IMR-90 (cell line): ENCODE measurements around the gene SP140L. TPM values are rescaled to one million over a fixed set of nuclear protein-coding genes. Genes with fewer than 3 reads are reported as not detected.
A peak's percentile ranks its signal among the peaks of the same experiment; 100 is the strongest.

ENCODE experiments used
- ATAC-seq: fragments of 200-7000 bp; cut with Tn5 transposase; 2 replicates; pipeline ENCODE4 v1.9.1; 2020; ENCODE audit warnings: low read depth, mild to moderate bottlenecking, moderate library complexity
- BruUV-seq: library from RNA; stranded (reverse); fragments of 400-500 nt; replicated peaks from 2 replicates; lab custom pipeline; 2021; lab: Mats Ljungman, UMichigan
- CTCF ChIA-PET: fragments of 300-600 bp; formaldehyde crosslinking; extraction: SDS; loops from one replicate; lab custom pipeline; 2021; ENCODE audit warnings: antibody characterized with exemption; lab: Yijun Ruan, JAX
- POLR2A ChIA-PET: fragments of 300-600 bp; sonication (Branson Sonifier 250); formaldehyde crosslinking; loops from one replicate; lab custom pipeline; 2022; ENCODE audit warnings: antibody characterized with exemption; ENCODE audit not compliant: unreplicated experiment; lab: Charles Lee
- DNase-seq: peaks from one replicate; pipeline ENCODE4 v3.0.0; 2013
- H2AFZ ChIP-seq: replicated peaks from 2 replicates; pipeline ENCODE3; 2013; ENCODE audit warnings: low read length, mild to moderate bottlenecking; ENCODE audit not compliant: poor library complexity
- H2AK5ac ChIP-seq: 2 replicates; pipeline ENCODE4 v1.6.1; 2013; ENCODE audit warnings: low read depth, low read length, inconsistent platforms
- H2AK9ac ChIP-seq: replicated peaks from 2 replicates; pipeline ENCODE3; 2013; ENCODE audit warnings: mild to moderate bottlenecking, low read depth, low read length, moderate library complexity; ENCODE audit not compliant: poor library complexity
- H2BK120ac ChIP-seq: 2 replicates; pipeline ENCODE4 v1.6.1; 2013; ENCODE audit warnings: low read depth, low read length, inconsistent platforms
- H2BK15ac ChIP-seq: 3 replicates; pipeline ENCODE4 v1.6.1; 2013; ENCODE audit warnings: low read depth, low read length, inconsistent platforms
- H2BK20ac ChIP-seq: 2 replicates; pipeline ENCODE4 v1.6.1; 2013; ENCODE audit warnings: low read depth, mild to moderate bottlenecking, inconsistent platforms, low read length, moderate library complexity
- H2BK5ac ChIP-seq: 2 replicates; pipeline ENCODE4 v1.6.1; 2013; ENCODE audit warnings: mild to moderate bottlenecking, low read depth, low read length, inconsistent platforms; ENCODE audit not compliant: poor library complexity, severe bottlenecking
- H3K14ac ChIP-seq: replicated peaks from 2 replicates; pipeline ENCODE4 v1.6.1; 2013; ENCODE audit warnings: low read depth, low read length, inconsistent platforms
- H3K18ac ChIP-seq: 2 replicates; pipeline ENCODE4 v1.6.1; 2013; ENCODE audit warnings: low read depth, low read length, control low read depth
- H3K23ac ChIP-seq: 2 replicates; pipeline ENCODE4 v1.6.1; 2013; ENCODE audit warnings: low read depth, low read length, inconsistent platforms
- H3K27ac ChIP-seq: 2 replicates; pipeline ENCODE4 v1.5.1; 2013; ENCODE audit warnings: mild to moderate bottlenecking, control low read depth, low read length; ENCODE audit not compliant: insufficient read depth
- H3K27me3 ChIP-seq: 2 replicates; pipeline ENCODE4 v1.6.1; 2013; ENCODE audit warnings: low read length; ENCODE audit not compliant: control insufficient read depth, insufficient read depth
- H3K36me3 ChIP-seq: 2 replicates; pipeline ENCODE4 v1.6.1; 2013; ENCODE audit warnings: low read length, mixed read lengths; ENCODE audit not compliant: control insufficient read depth, insufficient read depth
- H3K4ac ChIP-seq: 2 replicates; pipeline ENCODE4 v1.6.1; 2013; ENCODE audit warnings: low read depth, low read length, inconsistent platforms
- H3K4me1 ChIP-seq: 2 replicates; pipeline ENCODE4 v1.6.1; 2013; ENCODE audit warnings: low read length, mixed read lengths; ENCODE audit not compliant: control insufficient read depth, insufficient read depth
- H3K4me2 ChIP-seq: 2 replicates; pipeline ENCODE4 v1.6.1; 2013; ENCODE audit warnings: low read depth, mild to moderate bottlenecking, control low read depth, low read length, moderate library complexity
- H3K4me3 ChIP-seq: 2 replicates; pipeline ENCODE4 v1.5.1; 2013; ENCODE audit warnings: low read depth, mild to moderate bottlenecking, control low read depth, low read length, moderate library complexity; ENCODE audit not compliant: insufficient read depth
- H3K56ac ChIP-seq: 2 replicates; pipeline ENCODE4 v1.6.1; 2013; ENCODE audit warnings: low read length, inconsistent platforms; ENCODE audit not compliant: insufficient read depth; ENCODE audit errors: extremely low read depth
- H3K79me1 ChIP-seq, 2 experiments: 2 replicates each; pipeline ENCODE4 v1.6.1; 2013; ENCODE audit warnings: low read length in 2 of 2, inconsistent platforms in 1 of 2, low read depth in 1 of 2
- H3K9ac ChIP-seq: 2 replicates; pipeline ENCODE4 v1.6.1; 2013; ENCODE audit warnings: low read depth, low read length, control low read depth
- H3K9me1 ChIP-seq: 2 replicates; pipeline ENCODE4 v1.6.1; 2013; ENCODE audit warnings: low read length, inconsistent platforms; ENCODE audit not compliant: insufficient read depth
- H3K9me3 ChIP-seq: 2 replicates; pipeline ENCODE4 v1.6.1; 2013; ENCODE audit warnings: low read length; ENCODE audit not compliant: control insufficient read depth, insufficient read depth
- H4K20me1 ChIP-seq: 2 replicates; pipeline ENCODE4 v1.6.1; 2013; ENCODE audit warnings: low read length, inconsistent platforms; ENCODE audit not compliant: insufficient read depth
- H4K5ac ChIP-seq: 2 replicates; pipeline ENCODE4 v1.6.1; 2013; ENCODE audit warnings: mild to moderate bottlenecking, low read depth, low read length, control low read depth
- H4K8ac ChIP-seq, 2 experiments: 2 replicates each; pipeline ENCODE4 v1.6.1; 2013; ENCODE audit warnings: low read depth in 2 of 2, low read length in 2 of 2, control low read depth in 1 of 2, inconsistent platforms in 1 of 2
- H4K91ac ChIP-seq: 2 replicates; pipeline ENCODE4 v1.6.1; 2013; ENCODE audit warnings: low read depth, low read length, inconsistent platforms; ENCODE audit not compliant: insufficient read depth
- CEBPB ChIP-seq: IDR thresholded peaks from 2 replicates; pipeline ENCODE4 v1.6.1; 2012; ENCODE audit warnings: low read depth, low read length, improper control_type of control experiment
- FOS ChIP-seq: fragments of 150-350 bp; IDR thresholded peaks from 2 replicates; pipeline ENCODE4 v1.6.1; 2016; ENCODE audit warnings: low read depth, low read length
- NFE2L2 ChIP-seq: fragments of 150-350 bp; IDR thresholded peaks from 2 replicates; pipeline ENCODE4 v1.6.1; 2016; ENCODE audit warnings: low read depth, mild to moderate bottlenecking, low read length
- RCOR1 ChIP-seq: IDR thresholded peaks from 2 replicates; pipeline ENCODE4 v1.6.1; 2012; ENCODE audit warnings: mild to moderate bottlenecking, low read length, improper control_type of control experiment; ENCODE audit not compliant: insufficient replicate concordance
- SMC3 ChIP-seq: fragments of 150-350 bp; IDR thresholded peaks from 2 replicates; pipeline ENCODE4 v1.6.1; 2016; ENCODE audit warnings: low read depth, mild to moderate bottlenecking, antibody characterized with exemption, low read length, moderate library complexity
- WGBS, 2 experiments: methylation state at CpG; one replicate each; pipeline versions ENCODE4 v1.1.5 to v1.1.7; 2013; ENCODE audit warnings: missing lambda C conversion rate in 2 of 2; ENCODE audit not compliant: insufficient read length in 1 of 2; ENCODE audit errors: extremely low coverage in 2 of 2; 5-methylcytosine and 5-hydroxymethylcytosine counted together
- dilution Hi-C: fragments of 300-500 bp; cut with HindIII; formaldehyde crosslinking; loops from one replicate; pipeline ENCODE4 v1.14.3; 2018; ENCODE audit warnings: low sequenced_read_pairs; ENCODE audit not compliant: unreplicated experiment
- in situ Hi-C: fragments of 300-500 bp; cut with MboI; formaldehyde crosslinking; loops from 3 replicates; pipeline ENCODE4 v1.14.3; 2019; ENCODE audit warnings: low sequenced_read_pairs, inconsistent platforms, mixed read lengths
- intact Hi-C: fragments of 100-400 bp; cut with micrococcal nuclease; formaldehyde crosslinking; loops from 2 replicates; pipeline ENCODE4 v1.10.0; 2022
- polyA plus RNA-seq, 3 experiments: library from polyadenylated mRNA; depleted of rRNA; stranded (reverse); fragments of >200 nt; gene quantifications; 2 replicates each; pipeline ENCODE4 v1.2.3, GENCODE V29; 2012; ENCODE audit warnings: low replicate concordance in 1 of 3
- total RNA-seq: library from RNA; depleted of rRNA; stranded (reverse); fragments of >200 nt; gene quantifications from 2 replicates; pipeline ENCODE4 v1.2.3, GENCODE V29; 2012

SP140L gene
- total and polyA plus RNA-seq, 2 of the 4 experiments (the other 2 are of a cell fraction) = 5.4 to 11.2 TPM

DNA sequence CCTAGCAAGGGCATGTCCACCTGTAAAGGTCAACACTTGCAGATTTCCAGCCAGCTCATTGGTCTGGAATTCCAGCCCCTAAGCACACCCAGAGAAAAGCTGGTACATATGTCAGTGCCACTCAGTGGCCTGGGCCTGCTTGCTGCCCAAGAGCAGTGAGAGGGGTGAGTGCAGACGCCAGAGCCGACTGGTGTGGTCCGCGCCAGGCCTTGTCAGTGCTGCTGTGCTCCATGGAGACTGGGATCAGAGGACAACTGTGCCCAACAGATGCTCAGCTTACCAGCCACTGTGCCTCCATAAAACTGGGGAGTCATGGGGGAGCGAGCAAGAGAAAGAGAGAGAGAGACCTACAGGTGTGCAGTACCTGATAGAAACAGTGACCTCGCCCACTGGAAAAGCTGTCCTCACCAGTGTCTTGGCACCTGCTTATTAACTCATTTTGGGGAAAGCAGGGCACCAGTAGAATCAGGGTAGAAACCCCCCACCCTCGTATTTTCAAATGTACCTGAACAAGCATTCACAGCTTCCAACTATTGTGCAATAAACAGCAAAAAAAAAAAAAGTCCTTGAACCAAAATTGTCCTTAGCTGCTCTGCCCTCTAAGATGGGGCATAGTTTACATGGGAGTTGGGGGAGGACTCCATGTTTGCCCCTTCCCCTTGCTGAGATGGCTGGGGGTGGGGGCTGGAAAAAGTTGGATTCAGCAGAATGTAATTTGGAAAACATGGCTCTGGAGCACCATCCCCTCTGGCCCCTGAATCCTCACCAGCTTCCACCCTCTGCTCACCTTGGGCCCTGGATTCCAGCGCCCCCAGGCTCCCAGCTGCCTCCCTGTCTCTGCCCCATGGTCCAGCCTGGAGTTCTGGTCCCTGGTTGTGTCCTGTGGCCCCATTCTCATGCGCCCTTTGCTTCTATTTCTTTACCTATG lies 1.4 kb upstream of the SP140L start:
- TF ChIP-seq CEBPB (peak; percentile 76), RCOR1 (no peak), FOS (no peak), SMC3 (no peak), NFE2L2 (no peak)
- dilution Hi-C loops = no loop called here
- Histone ChIP-seq H3K27ac (no peak overlapping the region), H2BK15ac (no peak overlapping the region), H3K4me1 (peaks cover 6% of the 10 kb centered on the region), H2BK20ac (no peak overlapping the region), H3K36me3 (no peaks in the 10 kb centered on the region), H2AK9ac (no peak overlapping the region), H4K20me1 (no peaks in the 10 kb centered on the region), H3K9me1 (no peaks in the 10 kb centered on the region), H3K18ac (no peak overlapping the region), H3K4me2 (no peak overlapping the region), H3K23ac (no peak overlapping the region), H3K27me3 (no peaks in the 10 kb centered on the region), H2AK5ac (no peak overlapping the region), H3K79me1 (peaks cover 19% of the 10 kb centered on the region in 2 experiments), H3K56ac (no peak overlapping the region), H2BK120ac (no peak overlapping the region), H2BK5ac (no peak overlapping the region), H3K9ac (no peak overlapping the region), H3K9me3 (peaks cover 4% of the 10 kb centered on the region; the same call in 1 of the 2 replicates), H2AFZ (no peak overlapping the region), H3K14ac (no peak overlapping the region), H4K91ac (no peak overlapping the region), H4K8ac (no peak overlapping the region; a peak in 1 of 4 replicates), H3K4me3 (no peak overlapping the region), H3K4ac (0 out of 2 replicates have a peak overlapping the region, but pooled peaks have one; percentile 35), H4K5ac (no peak overlapping the region)
- POLR2A ChIA-PET = interaction anchor here (0.6 kb wide), 1 partner anchor 45 kb away, joined by 3 read pairs; no protein-coding TSS in a partner anchor
- BruUV-seq = no TSS peak
- ATAC-seq (no peak), DNase-seq (no peak)
- intact Hi-C loops = loop anchor here (5.0 kb wide), 1 partner anchor 108 kb away; the partner anchor contains the start of gene SP110
- CTCF ChIA-PET = no interaction called here
- in situ Hi-C loops = no loop called here
- WGBS, 2 experiments = 100% methylated on average over 1 of the region's 9 CpGs; no CpG with 5 or more reads in 1 of the 2 experiments
